HEK293T (cell line): ENCODE measurements around the gene TMEM185B.
"Not testable (repeated sequence)": the region's sequence is repeated elsewhere in the genome, so short reads cannot be mapped to it uniquely, and the experiment has no call there.

Experiments
- CTCF ChIA-PET: fragments of 350-600 bp; formaldehyde crosslinking; extraction: SDS; loops from one replicate; lab custom pipeline; 2021; ENCODE audit warnings: antibody characterized with exemption, inconsistent platforms; lab: Yijun Ruan, JAX
- POLR2A ChIA-PET: fragments of 350-600 bp; formaldehyde crosslinking; extraction: SDS; loops from one replicate; lab custom pipeline; 2020; ENCODE audit warnings: antibody characterized with exemption, inconsistent platforms; lab: Yijun Ruan, JAX
- DNase-seq: peaks from one replicate; pipeline ENCODE4 v3.0.0; 2012; ENCODE audit warnings: mixed read lengths; ENCODE audit errors: extremely low spot score
- ARNT ChIP-seq: fragments of 450-650 bp; IDR thresholded peaks from 2 replicates; pipeline ENCODE4 v1.6.1; 2017; ENCODE audit warnings: mild to moderate bottlenecking
- BHLHE40 ChIP-seq: fragments of 450-650 bp; IDR thresholded peaks from 2 replicates; pipeline ENCODE4 v1.6.1; 2016; ENCODE audit warnings: mild to moderate bottlenecking, moderate library complexity, borderline replicate concordance
- CTBP1 ChIP-seq: fragments of 450-650 bp; IDR thresholded peaks from 2 replicates; pipeline ENCODE4 v1.6.1; 2016; ENCODE audit warnings: borderline replicate concordance
- ELF4 ChIP-seq: fragments of 450-650 bp; IDR thresholded peaks from 2 replicates; pipeline ENCODE4 v1.6.1; 2017; ENCODE audit warnings: antibody characterized with exemption
- FOXA1 ChIP-seq: fragments of 450-650 bp; IDR thresholded peaks from 2 replicates; pipeline ENCODE4 v1.6.1; 2016; ENCODE audit warnings: mild to moderate bottlenecking
- FOXK2 ChIP-seq: fragments of 450-650 bp; IDR thresholded peaks from 2 replicates; pipeline ENCODE4 v1.6.1; 2016; ENCODE audit warnings: mild to moderate bottlenecking
- FOXM1 ChIP-seq: fragments of 450-650 bp; IDR thresholded peaks from 2 replicates; pipeline ENCODE4 v1.6.1; 2017; ENCODE audit warnings: mild to moderate bottlenecking, borderline replicate concordance
- HDGF ChIP-seq: fragments of 450-650 bp; IDR thresholded peaks from 2 replicates; pipeline ENCODE4 v1.6.1; 2017; ENCODE audit warnings: antibody characterized with exemption, borderline replicate concordance
- L3MBTL2 ChIP-seq: fragments of 450-650 bp; conservative IDR thresholded peaks from 2 replicates; pipeline ENCODE4 v1.6.1; 2016; ENCODE audit warnings: mild to moderate bottlenecking
- LEF1 ChIP-seq: fragments of 450-650 bp; IDR thresholded peaks from 2 replicates; pipeline ENCODE4 v1.6.1; 2017; ENCODE audit warnings: mild to moderate bottlenecking, borderline replicate concordance
- NFRKB ChIP-seq: fragments of 450-650 bp; IDR thresholded peaks from 2 replicates; pipeline ENCODE4 v1.6.1; 2016; ENCODE audit warnings: mild to moderate bottlenecking, moderate library complexity
- PKNOX1 ChIP-seq: fragments of 450-650 bp; IDR thresholded peaks from 2 replicates; pipeline ENCODE4 v1.6.1; 2016
- SP1 ChIP-seq: fragments of 450-650 bp; IDR thresholded peaks from 2 replicates; pipeline ENCODE4 v1.6.1; 2017
- SUZ12 ChIP-seq: fragments of 450-650 bp; IDR thresholded peaks from 2 replicates; pipeline ENCODE4 v1.6.1; 2016; ENCODE audit warnings: mild to moderate bottlenecking
- TARDBP ChIP-seq: fragments of 450-650 bp; IDR thresholded peaks from 2 replicates; pipeline ENCODE4 v1.6.1; 2016
- ZNF384 ChIP-seq: fragments of 450-650 bp; IDR thresholded peaks from 2 replicates; pipeline ENCODE4 v1.6.1; 2016

Gene TMEM185B

GRCh38 chr2:120206022-120206581 lies 17.1 kb downstream of the TMEM185B start:
- POLR2A ChIA-PET, result no interaction called here
- CTCF ChIA-PET, result interaction anchor here (0.6 to 1.7 kb wide), 4 partner anchors 8 to 126 kb away, joined by 3 to 7 read pairs (median 4); no protein-coding TSS in a partner anchor
- peak; percentile 68 for DNase-seq
- no peak for TF ChIP-seq L3MBTL2
- TF ChIP-seq LEF1, result no peak
- no peak for TF ChIP-seq PKNOX1
- no peak for TF ChIP-seq FOXA1
- TF ChIP-seq SUZ12, result no peak
- no peak for TF ChIP-seq NFRKB
- no peak for TF ChIP-seq HDGF
- no peak for TF ChIP-seq FOXK2
- no peak for TF ChIP-seq ELF4
- TF ChIP-seq BHLHE40, result no peak
- TF ChIP-seq TARDBP, result no peak
- TF ChIP-seq ARNT, result no peak
- TF ChIP-seq CTBP1, result no peak
- no peak for TF ChIP-seq SP1
- TF ChIP-seq ZNF384, result no peak
- TF ChIP-seq FOXM1, result no peak

- ChIA-PET POLR2A (no interaction called here), CTCF (interaction anchor here (0.7 to 1.3 kb wide), 3 partner anchors 107 to 461 kb away, joined by 3 to 6 read pairs (median 3); no protein-coding TSS in a partner anchor)
- no peak for DNase-seq
- no peak for TF ChIP-seq L3MBTL2
- TF ChIP-seq TARDBP, result no peak
- TF ChIP-seq SP1, result no peak
- TF ChIP-seq PKNOX1, result no peak
- TF ChIP-seq FOXM1, result no peak
- no peak for TF ChIP-seq FOXK2
- no peak for TF ChIP-seq LEF1
- TF ChIP-seq SUZ12, result no peak
- TF ChIP-seq HDGF, result no peak
- TF ChIP-seq NFRKB, result no peak
- no peak for TF ChIP-seq BHLHE40
- no peak for TF ChIP-seq ZNF384
- TF ChIP-seq CTBP1, result no peak
- TF ChIP-seq FOXA1, result no peak
- no peak for TF ChIP-seq ARNT
- TF ChIP-seq ELF4, result no peak
Observed at GRCh38 chr2:120204945-120205670, 18.1 kb downstream of the TMEM185B start.

- no peak for DNase-seq
- ChIA-PET POLR2A (no interaction called here), CTCF (interaction anchor here (0.8 to 1.3 kb wide), 2 partner anchors 108 to 109 kb away, joined by 3 to 6 read pairs; no protein-coding TSS in a partner anchor)
- TF ChIP-seq FOXM1, result no peak
- no peak for TF ChIP-seq L3MBTL2
- TF ChIP-seq CTBP1, result no peak
- TF ChIP-seq ELF4, result no peak
- no peak for TF ChIP-seq NFRKB
- TF ChIP-seq BHLHE40, result no peak
- no peak for TF ChIP-seq FOXK2
Observed at GRCh38 chr2:120204417-120204816, 18.8 kb downstream of the TMEM185B start.

- peak; percentile 30 for DNase-seq
- POLR2A ChIA-PET, result no interaction called here
- TF ChIP-seq FOXM1 (no peak), ZNF384 (no peak), ELF4 (no peak), PKNOX1 (no peak), SP1 (no peak), TARDBP (no peak), ARNT (no peak), FOXK2 (no peak), CTBP1 (no peak), L3MBTL2 (no peak), HDGF (no peak), BHLHE40 (no peak), NFRKB (no peak), SUZ12 (no peak), LEF1 (no peak), FOXA1 (no peak)
- CTCF ChIA-PET, result interaction anchor here (0.8 to 1.3 kb wide), 2 partner anchors 108 to 109 kb away, joined by 3 to 6 read pairs; no protein-coding TSS in a partner anchor
Observed at GRCh38 chr2:120204022-120204405, 19.2 kb downstream of the TMEM185B start.

- no peak for DNase-seq
- CTCF ChIA-PET, result interaction anchor here (1.3 kb wide), 1 partner anchor 110 kb away, joined by 6 read pairs; no protein-coding TSS in a partner anchor
- TF ChIP-seq TARDBP, result no peak
- TF ChIP-seq ARNT, result no peak
- no peak for TF ChIP-seq BHLHE40
- TF ChIP-seq ELF4, result no peak
- TF ChIP-seq FOXA1, result no peak
- no peak for TF ChIP-seq LEF1
- no peak for TF ChIP-seq ZNF384
- POLR2A ChIA-PET, result no interaction called here
Observed at GRCh38 chr2:120203251-120204021, 19.8 kb downstream of the TMEM185B start.

- CTCF ChIA-PET, DNase-seq, POLR2A ChIA-PET: not testable (repeated sequence)
Observed at GRCh38 chr2:120199817-120200459, 23.3 kb downstream of the TMEM185B start.
